GM10266 (cell line): ENCODE results near the gene PMS2.
"Not testable (repeated sequence)": the region's sequence is repeated elsewhere in the genome, so short reads cannot be mapped to it uniquely, and the experiment has no call there.

ENCODE experiments used
- DNase-seq: peaks from one replicate; pipeline ENCODE4 v3.0.0; 2012; ENCODE audit errors: extremely low spot score
- TF ChIP-seq, protein P1 (sequence below): IDR thresholded peaks from 2 replicates; pipeline ENCODE4 v1.5.1; 2012; ENCODE audit warnings: mild to moderate bottlenecking, low read depth; ENCODE audit not compliant: control insufficient read depth, insufficient read depth; ENCODE audit errors: missing control alignments

PMS2 gene

DNA sequence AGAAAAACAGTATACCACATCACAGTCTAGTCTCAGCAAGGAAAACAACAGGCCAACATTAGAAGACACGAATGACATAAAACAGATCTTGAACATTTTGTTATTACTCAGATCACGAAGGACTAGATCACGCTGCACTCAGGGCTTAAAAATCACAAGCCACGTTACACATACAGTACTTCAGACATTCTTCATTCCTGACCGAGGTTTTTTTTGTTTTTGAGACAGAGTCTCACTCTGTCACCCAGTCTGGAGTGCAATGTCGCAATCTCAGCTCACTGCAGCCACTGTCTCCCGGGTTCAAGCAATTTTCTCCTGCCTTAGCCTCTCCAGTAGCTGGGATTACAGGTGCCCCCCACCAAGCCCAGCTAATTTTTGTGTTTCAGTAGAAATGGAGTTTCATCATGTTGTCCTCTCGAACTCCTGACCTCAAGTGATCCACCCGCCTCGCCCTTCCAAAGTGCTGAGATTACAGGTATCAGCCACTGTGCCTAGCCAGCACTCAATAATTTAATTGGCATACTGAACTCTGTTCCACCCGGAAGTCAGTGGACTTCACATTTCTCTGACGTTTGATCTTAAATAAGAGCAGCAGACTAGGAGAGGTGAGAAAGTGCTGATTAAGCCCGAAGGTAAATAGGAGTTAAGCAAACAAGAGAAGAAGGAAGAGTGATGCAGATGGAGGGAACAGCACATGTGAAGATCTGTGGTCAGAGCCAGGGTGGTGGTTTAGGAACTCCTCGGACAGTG lies 3.7 kb upstream of the PMS2 start:
- no peak for DNase-seq
- TF ChIP-seq, protein P1, sequence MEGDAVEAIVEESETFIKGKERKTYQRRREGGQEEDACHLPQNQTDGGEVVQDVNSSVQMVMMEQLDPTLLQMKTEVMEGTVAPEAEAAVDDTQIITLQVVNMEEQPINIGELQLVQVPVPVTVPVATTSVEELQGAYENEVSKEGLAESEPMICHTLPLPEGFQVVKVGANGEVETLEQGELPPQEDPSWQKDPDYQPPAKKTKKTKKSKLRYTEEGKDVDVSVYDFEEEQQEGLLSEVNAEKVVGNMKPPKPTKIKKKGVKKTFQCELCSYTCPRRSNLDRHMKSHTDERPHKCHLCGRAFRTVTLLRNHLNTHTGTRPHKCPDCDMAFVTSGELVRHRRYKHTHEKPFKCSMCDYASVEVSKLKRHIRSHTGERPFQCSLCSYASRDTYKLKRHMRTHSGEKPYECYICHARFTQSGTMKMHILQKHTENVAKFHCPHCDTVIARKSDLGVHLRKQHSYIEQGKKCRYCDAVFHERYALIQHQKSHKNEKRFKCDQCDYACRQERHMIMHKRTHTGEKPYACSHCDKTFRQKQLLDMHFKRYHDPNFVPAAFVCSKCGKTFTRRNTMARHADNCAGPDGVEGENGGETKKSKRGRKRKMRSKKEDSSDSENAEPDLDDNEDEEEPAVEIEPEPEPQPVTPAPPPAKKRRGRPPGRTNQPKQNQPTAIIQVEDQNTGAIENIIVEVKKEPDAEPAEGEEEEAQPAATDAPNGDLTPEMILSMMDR = no peak

DNA sequence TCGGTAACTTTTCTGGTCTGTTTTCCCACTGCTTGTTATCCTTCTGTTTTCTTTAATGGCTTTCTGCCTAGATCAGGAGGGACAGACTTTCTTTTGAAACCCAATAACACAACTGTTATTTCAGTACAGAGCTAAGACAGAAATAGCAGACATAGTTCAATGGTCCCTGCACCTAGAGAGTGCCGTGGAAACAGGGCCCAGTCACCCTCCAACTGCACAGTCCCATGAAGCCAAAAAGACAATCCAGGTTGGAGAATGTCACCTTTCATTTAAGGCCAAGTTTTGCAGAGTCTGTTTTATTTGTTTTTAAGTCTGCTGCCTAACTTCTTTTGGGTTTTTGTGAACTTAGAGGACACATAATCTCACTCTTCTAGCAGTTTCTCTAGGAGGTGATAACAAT lies 2.7 kb upstream of the PMS2 start:
- TF ChIP-seq, protein P1 = no peak
- DNase-seq = no peak

DNA sequence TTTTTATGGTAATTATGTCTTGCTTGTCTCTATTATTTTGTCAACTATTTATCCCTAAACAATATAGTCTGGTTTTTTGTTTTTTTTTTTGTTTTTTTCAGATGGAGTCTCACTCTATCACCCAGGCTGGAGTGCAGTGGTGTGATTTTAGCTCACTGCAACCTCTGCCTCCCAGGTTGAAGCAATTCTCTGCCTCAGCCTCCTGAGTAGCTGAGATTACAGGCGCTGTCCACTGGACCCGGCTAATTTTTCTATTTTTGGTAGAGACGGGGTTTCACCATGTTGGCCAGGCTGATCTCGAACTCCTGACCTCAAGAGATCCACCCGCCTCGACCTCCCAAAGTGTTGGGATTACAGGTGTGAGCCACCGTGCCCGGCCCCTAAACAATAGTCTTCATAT lies 1.5 kb upstream of the PMS2 start:
- DNase-seq = not testable (repeated sequence)

DNA sequence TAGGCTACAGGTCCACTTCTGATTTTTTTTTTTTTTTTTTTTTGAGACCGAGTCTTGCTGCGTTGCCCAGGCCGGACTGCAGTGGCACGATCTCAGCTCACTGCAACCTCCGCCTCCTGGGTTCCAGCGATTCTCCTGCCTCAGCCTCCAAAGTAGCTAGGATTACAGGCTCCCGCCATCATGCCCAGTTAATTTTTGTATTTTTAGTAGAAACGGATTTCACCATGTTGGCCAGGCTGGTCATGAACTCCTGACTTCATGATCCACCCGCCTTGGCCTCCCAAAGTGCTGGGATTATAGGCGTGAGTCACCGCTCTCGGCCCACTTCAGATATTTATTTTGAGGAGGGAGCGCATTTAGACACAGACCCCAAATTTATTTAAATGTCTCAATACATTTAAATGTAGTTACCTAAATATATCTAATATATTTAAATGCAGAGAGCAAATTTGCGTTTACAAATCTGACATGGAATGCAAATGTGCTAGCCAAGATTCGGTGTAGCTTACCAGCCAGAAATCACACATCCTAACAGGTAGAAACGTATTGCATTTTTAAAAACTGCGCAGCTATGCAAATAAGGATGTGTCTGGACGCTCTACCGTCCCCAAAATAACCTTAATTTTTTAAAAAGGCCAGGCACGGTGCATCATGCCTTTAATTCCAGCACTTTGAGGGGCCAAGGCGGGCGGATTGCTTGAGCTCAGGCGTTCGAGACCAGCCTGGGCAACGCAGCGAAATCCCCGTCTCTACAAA lies 836 bp downstream of the PMS2 start:
- not testable (repeated sequence) for DNase-seq

DNA sequence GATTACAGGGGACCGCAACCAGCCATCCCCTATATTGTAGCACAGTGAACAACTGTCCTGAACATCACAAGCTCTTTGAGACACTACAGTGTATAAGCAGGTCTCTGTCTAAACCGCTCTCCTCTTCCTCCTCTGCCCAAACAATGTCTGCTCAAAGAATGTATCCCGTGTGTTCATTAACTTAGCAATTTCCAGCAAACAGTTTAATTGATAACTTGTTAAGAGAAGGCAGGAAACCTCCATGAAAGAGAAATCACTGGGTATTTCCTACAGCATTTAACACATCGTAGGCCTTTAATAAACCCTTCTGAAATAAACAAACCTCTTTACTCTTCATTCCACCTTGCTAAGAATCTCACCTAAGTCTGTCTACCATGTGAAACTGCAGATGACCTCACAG lies 1.5 kb downstream of the PMS2 start:
- no peak for DNase-seq
- TF ChIP-seq, protein P1 = no peak

DNA sequence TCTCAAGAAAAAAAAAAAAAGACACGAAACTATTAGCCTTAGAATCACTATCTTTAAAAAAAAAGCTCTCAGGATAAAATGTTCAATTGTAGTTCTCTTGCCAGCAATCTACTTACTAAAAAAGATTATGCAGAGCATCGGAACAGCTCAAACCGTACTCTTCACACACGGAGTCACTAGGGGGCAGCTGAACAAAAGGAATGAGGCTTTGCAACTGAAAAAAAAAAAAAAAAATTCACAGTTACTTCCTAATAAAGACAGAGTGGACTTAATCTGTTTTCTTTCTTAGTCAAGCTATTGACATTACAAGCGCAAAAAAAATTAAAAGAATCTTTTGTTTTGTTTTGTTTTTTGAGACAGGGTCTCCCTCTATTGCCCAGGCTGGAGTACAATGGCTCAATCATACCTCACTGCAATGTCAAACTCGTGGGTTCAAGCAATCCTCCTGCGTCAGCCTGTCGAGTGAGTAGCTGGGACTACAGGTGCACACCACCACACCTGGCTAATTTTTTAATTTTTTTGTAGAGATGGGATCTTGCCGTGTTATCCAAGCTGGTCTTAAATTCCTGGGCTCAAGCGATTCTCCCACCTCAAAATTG lies 11.5 kb downstream of the PMS2 start:
- peak; percentile 31 for DNase-seq
- TF ChIP-seq, protein P1 = peak; percentile 56

DNA sequence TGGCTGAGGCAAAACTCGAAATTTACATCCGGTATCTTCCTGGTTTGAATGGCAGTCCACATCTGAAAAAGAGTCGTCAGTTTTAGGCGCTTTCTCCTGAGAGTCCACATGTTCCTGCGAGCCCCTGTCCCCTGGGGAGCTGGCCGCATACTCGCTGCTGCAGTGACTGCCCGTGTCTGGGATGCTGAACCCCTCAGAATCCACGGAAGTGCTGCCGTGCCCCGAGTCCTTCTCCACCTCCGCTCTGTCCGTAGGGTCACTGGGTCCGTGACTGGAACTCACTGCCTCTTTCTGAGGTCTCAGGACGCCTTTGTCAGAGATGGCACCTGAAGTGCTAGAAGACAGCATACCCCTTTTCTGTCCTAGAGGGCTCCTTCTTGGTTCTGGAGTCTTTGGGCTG lies 21.8 kb downstream of the PMS2 start:
- DNase-seq = not testable (repeated sequence)

DNA sequence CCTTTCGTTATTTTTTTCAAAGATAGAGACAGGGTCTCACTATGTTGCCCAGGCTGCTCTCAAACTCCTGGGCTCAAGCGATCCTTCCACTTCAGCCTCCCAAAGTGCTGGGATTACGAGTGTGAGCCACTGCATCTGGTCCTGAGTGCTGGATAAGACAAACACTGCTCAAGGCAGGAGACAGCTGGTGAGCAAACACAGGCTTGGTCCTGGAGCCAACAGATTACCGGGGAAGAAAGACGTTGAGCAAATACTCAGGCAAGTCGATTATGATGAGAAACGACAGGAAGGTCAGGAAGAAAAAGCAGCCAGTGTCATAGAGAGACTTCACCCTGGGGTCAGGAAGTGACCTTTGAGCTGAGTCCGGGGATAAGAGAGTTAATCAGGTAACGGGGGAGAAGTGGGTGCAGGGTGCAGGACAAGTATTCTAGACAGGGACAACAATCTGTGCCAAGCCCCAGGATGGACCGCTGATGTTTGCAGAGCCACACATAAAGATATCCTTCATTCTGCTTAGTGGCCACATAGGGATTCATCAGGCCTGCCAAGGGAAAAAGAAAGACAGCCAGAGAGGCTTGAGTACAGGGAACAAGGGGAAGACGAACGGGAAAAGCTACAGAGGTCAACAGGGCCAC lies 29.1 kb downstream of the PMS2 start:
- DNase-seq = not testable (repeated sequence)

DNA sequence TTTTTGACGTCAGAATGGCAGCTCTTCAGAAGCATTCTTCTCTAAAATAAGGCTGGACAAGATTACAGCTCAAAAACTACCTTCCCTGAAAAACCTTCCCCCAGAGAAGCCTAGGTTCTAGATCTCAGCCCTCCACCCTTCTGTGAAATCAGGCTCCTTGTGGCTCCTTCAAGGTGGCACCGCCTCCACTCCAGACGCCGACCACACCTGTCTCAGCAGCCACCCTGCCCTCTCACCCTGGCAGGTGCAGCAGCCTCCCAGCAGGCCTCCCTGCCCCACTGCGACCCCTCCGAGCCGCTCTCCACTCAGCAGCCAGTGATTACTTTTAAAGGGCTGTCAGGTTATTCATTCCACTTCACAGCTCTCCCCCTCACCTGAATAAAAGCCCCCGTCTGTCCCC lies 35.3 kb downstream of the PMS2 start:
- not testable (repeated sequence) for DNase-seq

DNA sequence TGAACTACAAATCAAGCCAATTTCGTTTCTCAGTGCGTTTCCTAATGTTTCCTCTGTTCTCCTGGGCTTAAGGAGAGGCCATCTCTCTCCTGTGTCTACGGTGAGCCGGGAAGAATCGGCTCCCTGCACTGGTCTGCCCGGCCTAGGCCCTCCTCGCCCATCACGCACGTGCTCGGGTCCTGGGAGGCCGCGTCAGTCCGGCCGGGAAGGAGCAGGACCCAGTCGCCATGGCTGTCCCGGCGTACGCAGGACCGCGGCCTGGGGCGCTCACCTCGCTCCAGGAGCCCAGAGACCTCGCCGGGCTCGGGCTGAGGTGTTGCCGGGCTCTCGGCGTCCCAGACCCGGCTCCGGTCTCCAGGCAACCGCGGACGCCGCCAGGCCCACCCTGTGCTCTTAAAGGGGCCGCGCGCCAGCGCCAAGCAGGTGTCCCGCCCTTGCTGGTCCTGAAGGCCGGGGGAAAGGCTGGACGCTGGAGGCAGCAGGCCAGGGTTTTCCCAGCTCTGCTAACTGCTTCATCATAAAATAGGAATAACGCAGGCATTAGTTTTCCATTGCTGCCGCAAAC lies 38.4 kb downstream of the PMS2 start, which contains the start of gene RSPH10B:
Gene RSPH10B, minus strand, starts transcription at position 343 of the 565 bp plus-strand sequence. CDS start 3,573 bp downstream, outside the sequence.
- DNase-seq = not testable (repeated sequence)

DNA sequence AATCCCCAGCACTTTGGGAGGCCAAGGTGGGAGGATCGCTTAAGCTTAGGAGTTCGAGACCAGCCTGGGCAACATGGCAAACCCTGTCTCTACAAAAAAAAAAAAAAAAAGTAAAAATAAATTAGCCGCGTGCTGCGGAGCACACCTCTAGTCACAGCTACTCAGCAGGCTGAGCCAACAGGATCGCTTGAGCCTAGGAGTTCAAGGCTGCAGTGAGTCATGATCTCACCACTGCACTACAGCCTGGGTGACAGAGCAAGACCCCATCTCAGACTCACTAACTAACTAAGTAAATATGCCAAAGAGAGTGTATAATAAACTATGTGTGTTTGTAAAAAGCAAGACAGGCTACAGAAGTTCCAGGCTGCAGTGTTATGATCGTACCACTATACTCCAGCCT lies 45.0 kb downstream of the PMS2 start:
- not testable (repeated sequence) for DNase-seq

DNA sequence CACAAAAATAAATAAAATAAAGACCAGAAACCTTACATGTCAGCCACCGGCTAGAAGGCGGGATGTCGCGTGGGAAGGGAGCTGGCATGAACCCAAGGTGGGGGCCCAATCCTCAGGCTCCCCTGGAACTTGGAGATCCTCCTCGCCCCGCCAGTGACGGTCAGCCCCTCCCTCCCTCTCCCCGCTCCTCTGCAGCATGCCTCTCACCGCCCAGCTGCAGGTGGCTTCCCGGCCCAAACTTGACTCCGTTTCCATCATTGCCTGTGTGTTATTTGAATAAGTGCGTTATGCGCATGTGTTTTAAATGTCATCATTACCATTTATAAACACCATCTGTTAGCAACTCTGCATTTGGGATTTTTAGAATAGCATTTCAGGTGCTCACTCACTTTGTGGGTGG lies 45.6 kb downstream of the PMS2 start:
- DNase-seq = not testable (repeated sequence)

DNA sequence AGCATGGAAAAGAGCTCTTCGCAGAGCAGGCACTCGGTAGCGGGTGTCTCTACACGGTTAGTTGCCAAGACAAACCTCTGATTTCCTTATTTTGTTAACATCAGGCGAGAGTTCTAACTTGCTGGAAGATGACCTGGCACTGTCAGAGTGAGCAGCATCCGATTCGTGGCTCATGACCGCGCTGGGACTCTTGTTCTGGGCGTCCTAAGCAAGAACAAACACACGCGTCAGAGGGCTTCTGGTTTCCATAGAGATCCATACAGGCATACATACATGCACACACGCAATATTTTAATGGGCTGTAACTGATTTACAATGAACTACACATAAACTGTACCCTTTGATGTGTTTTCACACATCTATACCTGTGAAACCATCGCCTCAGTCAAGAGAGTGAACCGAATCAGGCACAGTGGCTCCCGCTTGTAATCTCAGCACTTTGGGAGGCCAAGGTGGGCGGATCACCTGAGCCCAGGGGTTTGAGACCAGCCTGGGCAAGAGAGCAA lies 73.9 kb downstream of the PMS2 start:
- DNase-seq = not testable (repeated sequence)
